GM15510 (cell line): ENCODE data around the gene KCNK3.

Source experiments
- POLR2A ChIP-seq: IDR thresholded peaks from 3 replicates; pipeline ENCODE4 v1.6.1; 2011; ENCODE audit warnings: borderline replicate concordance; ENCODE audit not compliant: insufficient read length; ENCODE audit errors: extremely low read depth

The KCNK3 gene

GRCh38 chr2:26692279-26692896 is at the start of gene KCNK3:
KCNK3 (plus strand) TSS chr2:26692722; CDS start chr2:26692876, 154 bp downstream.
- TF ChIP-seq POLR2A = no peak

DNA sequence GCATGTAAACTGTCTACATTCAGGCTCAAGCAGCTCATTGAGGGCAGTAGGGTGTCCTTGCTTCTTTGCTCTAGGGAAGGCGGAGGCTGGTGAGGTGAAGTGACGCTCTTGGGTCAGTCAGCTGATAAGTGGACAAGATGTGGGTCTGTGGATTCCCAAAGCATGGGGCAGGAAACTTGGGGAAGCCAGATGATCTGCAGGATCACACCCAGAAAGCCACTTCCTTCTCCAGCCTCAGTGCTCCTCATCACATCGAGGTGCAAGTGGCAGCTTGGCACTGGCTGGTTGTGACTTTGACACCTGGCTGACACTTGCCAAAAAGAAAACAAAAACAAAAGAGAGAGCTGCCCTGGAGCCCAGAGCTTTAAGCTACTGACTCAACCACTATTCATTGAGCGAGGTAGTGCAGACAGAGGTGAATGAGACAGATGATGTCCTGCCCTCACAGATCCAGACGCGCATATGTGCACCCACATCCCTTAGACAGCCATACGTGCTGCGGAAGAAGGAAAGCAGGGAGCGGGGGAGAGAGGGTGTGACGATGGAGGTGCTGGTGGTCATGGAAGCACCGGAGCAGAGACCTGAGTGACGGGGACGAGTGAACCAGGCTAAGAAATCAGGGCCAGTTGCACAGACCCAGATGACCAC is 48.2 kb upstream of the KCNK3 start:
- no peak for TF ChIP-seq POLR2A

DNA sequence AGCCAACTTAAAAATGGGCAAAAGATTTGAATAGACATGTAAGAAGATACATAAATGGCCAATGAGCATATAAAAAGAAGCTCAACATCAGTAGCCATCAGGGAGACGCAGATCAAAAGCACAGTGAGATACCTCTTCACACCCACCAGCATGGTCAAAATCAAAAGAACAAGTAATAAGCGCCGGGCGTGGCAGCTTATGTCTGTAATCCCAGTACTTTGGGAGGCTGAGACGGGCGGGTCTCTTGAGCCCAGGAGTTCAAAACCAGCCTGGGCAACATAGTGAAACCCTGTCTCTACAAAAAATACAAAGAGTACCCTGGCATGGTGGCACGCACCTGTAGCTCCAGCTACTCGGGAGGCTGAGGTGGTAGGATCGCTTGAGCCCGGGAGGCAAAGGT is 46.8 kb upstream of the KCNK3 start:
- TF ChIP-seq POLR2A = no peak

DNA sequence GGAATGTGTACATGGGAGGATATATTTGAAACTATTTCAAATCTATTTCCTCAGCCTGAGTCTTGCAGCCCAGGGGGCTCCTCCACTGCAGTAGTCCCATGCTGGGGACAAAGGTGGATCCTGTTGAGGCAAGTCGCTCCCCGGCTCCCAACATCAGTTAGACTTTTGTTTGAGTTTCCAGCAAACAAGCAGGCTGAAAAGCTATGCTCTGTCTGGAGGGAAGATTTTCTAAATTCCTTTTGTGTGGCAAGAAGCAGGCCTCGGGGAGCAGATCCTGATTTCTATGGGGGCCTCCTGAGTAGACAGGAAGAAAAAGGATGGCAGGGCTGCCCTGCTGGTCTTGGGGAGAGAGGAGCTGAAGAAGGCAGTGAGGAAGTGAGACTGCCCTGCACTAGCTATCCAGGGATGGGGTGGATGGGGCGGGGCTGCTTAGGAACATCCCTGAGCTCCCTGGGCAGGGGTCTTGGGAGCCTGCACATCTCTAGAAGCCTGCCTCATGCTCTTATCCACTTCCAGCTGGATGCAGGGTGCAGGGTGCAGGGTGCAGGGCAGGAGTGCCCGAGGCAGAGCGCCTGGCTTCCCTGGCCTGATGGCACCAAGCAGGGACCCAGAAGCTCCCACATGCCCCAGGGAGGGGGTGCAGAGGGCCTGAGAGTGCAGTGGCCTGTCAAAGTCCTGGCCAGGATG is 45.4 kb upstream of the KCNK3 start:
- TF ChIP-seq POLR2A = no peak

DNA sequence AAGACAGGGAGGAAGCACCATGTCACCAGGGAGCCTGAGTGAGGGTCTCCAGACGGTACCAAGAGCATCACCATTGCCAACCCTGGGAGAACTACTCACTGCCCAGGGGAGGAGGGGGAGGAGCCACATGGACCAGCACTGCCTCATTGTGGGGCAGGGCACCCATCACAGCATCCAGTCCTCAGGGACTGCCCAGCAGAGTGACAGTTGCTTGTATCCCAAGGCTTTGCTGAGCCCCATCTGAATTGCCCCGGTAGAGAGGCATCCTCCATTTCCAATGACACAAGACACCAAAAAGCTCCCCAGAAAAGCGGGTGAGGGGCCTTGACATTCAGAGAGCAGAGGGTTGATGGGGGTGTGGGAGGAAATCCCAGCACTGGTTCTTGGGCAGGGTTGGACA is 44.5 kb upstream of the KCNK3 start:
- no peak for TF ChIP-seq POLR2A

DNA sequence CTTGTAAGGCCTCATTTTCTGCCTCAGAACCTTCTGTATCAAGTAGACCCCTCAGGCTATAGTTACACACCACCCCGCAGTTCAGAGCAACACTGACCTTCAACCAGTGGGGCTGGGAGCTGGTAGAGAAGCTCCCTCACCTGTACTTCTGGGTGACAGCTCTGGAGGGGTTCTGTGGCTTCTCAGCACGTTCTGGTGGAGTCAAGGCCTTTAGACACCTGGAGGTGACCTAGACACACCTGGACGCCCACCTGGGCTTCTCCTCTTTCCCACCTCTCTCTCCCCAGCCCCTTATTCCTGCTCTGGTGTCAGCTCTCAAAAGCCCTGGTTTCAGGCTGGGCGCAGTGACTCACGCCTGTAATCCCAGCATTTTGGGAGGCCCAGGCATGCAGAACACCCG is 44.0 kb upstream of the KCNK3 start:
- TF ChIP-seq POLR2A = no peak

DNA sequence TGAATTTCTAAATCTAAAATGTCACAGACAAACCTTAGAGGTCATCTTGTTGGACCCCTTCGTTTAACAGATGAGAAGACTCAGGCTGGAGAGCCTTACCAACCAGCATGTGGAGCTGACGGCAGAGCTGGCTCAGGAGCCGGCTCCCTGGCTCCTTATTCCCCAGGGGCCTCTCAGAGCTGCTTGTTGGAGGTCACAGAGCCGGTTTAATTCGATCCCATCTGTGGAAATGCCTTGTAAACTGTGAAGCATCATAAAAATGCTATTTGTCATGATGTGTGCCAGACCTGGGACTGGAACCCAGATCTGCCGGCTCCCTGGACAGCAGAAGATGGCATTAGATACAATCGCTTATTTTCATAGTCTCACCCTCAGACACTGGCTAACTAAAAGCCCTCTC is 43.2 kb upstream of the KCNK3 start:
- TF ChIP-seq POLR2A = no peak

GRCh38 chr2:26649992-26650712 is 42.4 kb upstream of the KCNK3 start:
- TF ChIP-seq POLR2A = no peak

DNA sequence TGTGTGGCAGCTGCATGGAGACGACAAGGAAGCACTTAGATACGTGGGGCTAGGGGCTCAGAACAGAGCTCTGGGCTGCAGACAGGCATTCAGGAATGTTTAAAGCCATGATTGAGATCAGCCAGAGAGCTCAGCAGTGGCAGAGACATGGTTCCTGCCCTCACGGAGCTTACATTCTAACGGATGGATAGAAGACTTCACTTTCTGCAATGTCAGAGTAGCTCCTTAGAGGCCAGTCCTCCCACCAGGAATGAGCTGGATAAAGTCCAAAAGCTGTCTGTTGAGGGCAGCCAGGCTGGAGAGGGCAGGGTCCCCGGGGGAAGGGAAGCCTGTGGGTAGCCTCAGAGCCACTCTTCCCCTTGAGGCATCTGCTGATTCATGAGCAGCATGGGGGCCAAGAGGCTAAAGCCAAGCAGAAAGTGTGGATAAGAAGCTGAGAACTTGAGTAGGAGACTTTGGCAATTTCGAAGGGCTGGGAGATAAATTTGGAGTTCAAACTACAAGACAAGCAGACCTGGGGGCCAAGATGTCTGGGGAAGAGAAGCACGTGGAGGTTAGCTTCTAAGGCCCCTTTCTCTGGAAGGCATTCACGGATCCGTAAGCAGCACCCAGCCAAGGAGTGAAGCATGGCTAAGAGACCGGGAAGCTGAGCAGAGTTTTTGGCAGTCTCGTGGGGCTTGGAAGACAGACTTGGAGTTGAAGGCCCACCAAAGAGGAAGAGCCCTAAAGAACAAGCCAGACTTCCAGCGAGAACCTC is 41.6 kb upstream of the KCNK3 start:
- TF ChIP-seq POLR2A = no peak

DNA sequence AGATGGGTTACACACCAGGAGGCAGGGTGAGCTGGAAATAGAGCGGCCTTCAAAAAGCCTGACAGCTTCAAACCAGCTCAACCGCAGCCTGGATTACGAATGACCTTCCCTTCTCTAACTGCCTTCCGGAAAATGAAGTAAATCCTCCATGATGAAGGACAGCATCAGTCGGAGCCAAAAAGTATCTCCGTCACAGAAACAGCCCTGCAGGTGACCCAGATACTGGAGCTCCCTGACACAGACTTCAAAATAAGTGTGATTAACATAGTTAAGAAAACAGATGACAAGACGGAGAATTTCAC is 41.1 kb upstream of the KCNK3 start:
- no peak for TF ChIP-seq POLR2A

GRCh38 chr2:26651799-26652198 is 40.7 kb upstream of the KCNK3 start:
- TF ChIP-seq POLR2A = no peak

DNA sequence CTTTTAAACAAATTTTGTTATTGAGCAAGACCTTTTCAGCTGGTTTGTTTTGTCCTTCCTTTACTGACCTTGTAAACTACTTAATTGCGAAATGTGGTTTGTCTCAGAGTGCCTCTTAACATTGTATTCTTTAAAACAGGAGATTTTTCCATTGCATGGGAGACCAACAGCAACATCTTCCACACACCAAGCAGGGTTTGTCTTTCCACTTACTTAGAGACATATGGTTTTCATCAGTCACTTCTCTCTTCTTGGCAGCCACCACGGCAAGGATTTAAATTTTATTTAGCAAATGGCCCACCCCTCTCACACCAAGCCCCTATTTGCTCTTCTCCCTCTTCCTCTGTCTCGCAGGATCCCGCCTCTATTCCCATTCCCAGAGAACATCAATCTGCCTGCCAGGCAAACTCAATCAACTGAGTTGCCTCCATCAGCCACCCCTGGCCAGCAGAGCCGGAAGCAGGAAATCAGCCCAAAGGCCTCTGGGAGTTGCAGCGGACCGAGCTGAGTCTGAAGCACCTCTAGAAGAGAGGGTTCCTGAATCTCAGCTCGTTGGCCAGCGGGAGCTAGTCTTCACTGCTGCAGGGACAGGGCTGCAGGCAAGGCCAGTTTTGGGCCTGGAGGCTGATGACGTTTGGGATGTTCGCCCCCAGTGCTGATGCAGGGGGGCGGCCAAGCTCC is 40.0 kb upstream of the KCNK3 start:
- no peak for TF ChIP-seq POLR2A

GRCh38 chr2:26653207-26654060 is 39.1 kb upstream of the KCNK3 start:
- TF ChIP-seq POLR2A = no peak

GRCh38 chr2:26654061-26654340 is 38.5 kb upstream of the KCNK3 start:
- no peak for TF ChIP-seq POLR2A
